ENCODE measurements around the gene SERPINB7. TPM values are rescaled to one million over a fixed set of nuclear protein-coding genes. Genes with fewer than 3 reads are reported as not detected.

SERPINB7 gene
- total RNA-seq, 2 experiments from 2014 or later, result not detected

GRCh38 chr18:63799189-63799588 lies 24.0 kb downstream of the SERPINB7 start:
- Histone ChIP-seq H3K36me3 (ENCODE audit: insufficient read depth, low read length) (no peaks in the 10 kb centered on the region), H4K20me1 (ENCODE audit: insufficient read depth, low read length) (no peaks in the 10 kb centered on the region), H3K4me3 (ENCODE audit: low read depth, low read length, poor library complexity, severe bottlenecking) (no peak overlapping the region), H3K9me2 (ENCODE audit: insufficient read depth, low read length) (no peaks in the 10 kb centered on the region), H3K27ac (ENCODE audit: low read depth, low read length, poor library complexity, severe bottlenecking) (no peak overlapping the region), H3K4me2 (ENCODE audit: low read length) (no peak overlapping the region), H3K4me1 (ENCODE audit: insufficient read depth, low read length, poor library complexity, severe bottlenecking) (no peaks in the 10 kb centered on the region), H3K9me3 (ENCODE audit: low read length) (no peaks in the 10 kb centered on the region), H2AFZ (ENCODE audit: low read length) (no peak overlapping the region), H3K79me2 (ENCODE audit: insufficient read depth, low read depth, low read length) (no peaks in the 10 kb centered on the region)
- no TSS peak for BruUV-seq (replicated peaks)
- ChIA-PET CTCF (ENCODE audit: unreplicated experiment) (no interaction called here), POLR2A (interaction anchor here (0.7 kb wide), 1 partner anchor 198 kb away, joined by 3 read pairs; no protein-coding TSS in a partner anchor)
- intact Hi-C loops (cut with micrococcal nuclease; ENCODE audit: unreplicated experiment), result no loop called here
- no peak for DNase-seq (ENCODE audit: low spot score)
- TF ChIP-seq EZH2phosphoT487 (IDR thresholded peaks at IDR 0.05; ENCODE audit: borderline replicate concordance, low read depth, low read length) (no peak), CTCF (conservative IDR thresholded peaks at IDR 0.05; ENCODE audit: low read length) (no peak)

- no peaks in the 10 kb centered on the region for H3K9me3 ChIP-seq (ENCODE audit: low read length)
- intact Hi-C loops (cut with micrococcal nuclease; ENCODE audit: unreplicated experiment), result no loop called here
- CTCF ChIA-PET (ENCODE audit: unreplicated experiment), result no interaction called here
- DNase-seq (ENCODE audit: low spot score), result no peak
- H2AFZ ChIP-seq (ENCODE audit: low read length), result no peak overlapping the region
- H3K9me2 ChIP-seq (ENCODE audit: insufficient read depth, low read length), result no peaks in the 10 kb centered on the region
- no peak for TF ChIP-seq EZH2phosphoT487 (IDR thresholded peaks at IDR 0.05; ENCODE audit: borderline replicate concordance, low read depth, low read length)
- no peak for TF ChIP-seq CTCF (conservative IDR thresholded peaks at IDR 0.05; ENCODE audit: low read length)
- no peak overlapping the region for H3K4me3 ChIP-seq (ENCODE audit: low read depth, low read length, poor library complexity, severe bottlenecking)
- POLR2A ChIA-PET, result no interaction called here
- no peaks in the 10 kb centered on the region for H3K79me2 ChIP-seq (ENCODE audit: insufficient read depth, low read depth, low read length)
- H4K20me1 ChIP-seq (ENCODE audit: insufficient read depth, low read length), result no peaks in the 10 kb centered on the region
- H3K4me2 ChIP-seq (ENCODE audit: low read length), result no peak overlapping the region
- no peaks in the 10 kb centered on the region for H3K36me3 ChIP-seq (ENCODE audit: insufficient read depth, low read length)
- no TSS peak for BruUV-seq (replicated peaks)
- no peak overlapping the region for H3K27ac ChIP-seq (ENCODE audit: low read depth, low read length, poor library complexity, severe bottlenecking)
- no peaks in the 10 kb centered on the region for H3K4me1 ChIP-seq (ENCODE audit: insufficient read depth, low read length, poor library complexity, severe bottlenecking)
These were observed 26.1 kb downstream of the SERPINB7 start for GRCh38 chr18:63801343-63801742.

GRCh38 chr18:63808125-63808524 lies 32.9 kb downstream of the SERPINB7 start:
- Histone ChIP-seq H3K9me3 (ENCODE audit: low read length) (no peaks in the 10 kb centered on the region), H3K9me2 (ENCODE audit: insufficient read depth, low read length) (no peaks in the 10 kb centered on the region), H3K79me2 (ENCODE audit: insufficient read depth, low read depth, low read length) (no peaks in the 10 kb centered on the region), H3K4me3 (ENCODE audit: low read depth, low read length, poor library complexity, severe bottlenecking) (no peak overlapping the region), H4K20me1 (ENCODE audit: insufficient read depth, low read length) (no peaks in the 10 kb centered on the region), H3K36me3 (ENCODE audit: insufficient read depth, low read length) (no peaks in the 10 kb centered on the region), H3K4me1 (ENCODE audit: insufficient read depth, low read length, poor library complexity, severe bottlenecking) (no peaks in the 10 kb centered on the region), H2AFZ (ENCODE audit: low read length) (no peak overlapping the region), H3K27ac (ENCODE audit: low read depth, low read length, poor library complexity, severe bottlenecking) (no peak overlapping the region), H3K4me2 (ENCODE audit: low read length) (no peak overlapping the region)
- no TSS peak for BruUV-seq (replicated peaks)
- ChIA-PET POLR2A (no interaction called here), CTCF (ENCODE audit: unreplicated experiment) (no interaction called here)
- TF ChIP-seq EZH2phosphoT487 (IDR thresholded peaks at IDR 0.05; ENCODE audit: borderline replicate concordance, low read depth, low read length) (no peak), CTCF (conservative IDR thresholded peaks at IDR 0.05; ENCODE audit: low read length) (no peak)
- intact Hi-C loops (cut with micrococcal nuclease; ENCODE audit: unreplicated experiment), result no loop called here
- no peak for DNase-seq (ENCODE audit: low spot score)

Measured in OCI-LY7 (cell line).